NCI-H69 (cell line): ENCODE results near the gene WDR46.

Source experiments
- DNase-seq: peaks from one replicate; lab custom pipeline; 2025; lab: John Stamatoyannopoulos, UW

Gene WDR46

GRCh38 chr6:33313709-33314514 lies 24.9 kb upstream of the WDR46 start, which contains the start of gene TAPBP:
Gene TAPBP, minus strand, starts transcription at chr6:33314078. Its CDS starts 37 bp downstream, at chr6:33314041.
- peak; percentile 75 for DNase-seq

- peak; percentile 82 for DNase-seq
These were observed 24.2 kb upstream of the WDR46 start for GRCh38 chr6:33313105-33313708.

GRCh38 chr6:33312361-33313104 lies 23.5 kb upstream of the WDR46 start:
- peak; percentile 92 for DNase-seq

- DNase-seq: no peak
These were observed 17.3 kb upstream of the WDR46 start for GRCh38 chr6:33306356-33306755.

GRCh38 chr6:33305052-33305451 lies 16.0 kb upstream of the WDR46 start:
- DNase-seq: no peak

GRCh38 chr6:33304216-33304615 lies 15.2 kb upstream of the WDR46 start:
- DNase-seq: no peak

DNA sequence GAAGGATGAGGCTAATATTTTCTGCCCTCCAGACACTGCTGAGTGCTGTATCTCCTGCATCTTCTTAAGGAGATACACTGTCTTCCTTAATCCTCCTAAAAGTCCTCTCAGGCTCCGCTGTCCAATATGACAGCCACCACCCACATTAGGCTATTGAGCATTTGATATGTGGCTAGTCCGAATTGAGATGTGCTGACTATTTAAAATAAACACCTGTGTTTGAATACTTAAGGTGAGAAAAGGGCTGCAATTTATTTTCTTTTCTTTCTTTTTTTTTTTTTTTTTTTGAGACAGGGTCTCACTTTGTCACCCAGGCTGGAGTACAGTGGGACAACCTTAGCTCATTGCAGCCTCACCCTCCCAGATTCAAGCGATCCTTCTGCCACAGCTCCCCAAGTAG lies 12.8 kb upstream of the WDR46 start:
- DNase-seq: no peak

DNA sequence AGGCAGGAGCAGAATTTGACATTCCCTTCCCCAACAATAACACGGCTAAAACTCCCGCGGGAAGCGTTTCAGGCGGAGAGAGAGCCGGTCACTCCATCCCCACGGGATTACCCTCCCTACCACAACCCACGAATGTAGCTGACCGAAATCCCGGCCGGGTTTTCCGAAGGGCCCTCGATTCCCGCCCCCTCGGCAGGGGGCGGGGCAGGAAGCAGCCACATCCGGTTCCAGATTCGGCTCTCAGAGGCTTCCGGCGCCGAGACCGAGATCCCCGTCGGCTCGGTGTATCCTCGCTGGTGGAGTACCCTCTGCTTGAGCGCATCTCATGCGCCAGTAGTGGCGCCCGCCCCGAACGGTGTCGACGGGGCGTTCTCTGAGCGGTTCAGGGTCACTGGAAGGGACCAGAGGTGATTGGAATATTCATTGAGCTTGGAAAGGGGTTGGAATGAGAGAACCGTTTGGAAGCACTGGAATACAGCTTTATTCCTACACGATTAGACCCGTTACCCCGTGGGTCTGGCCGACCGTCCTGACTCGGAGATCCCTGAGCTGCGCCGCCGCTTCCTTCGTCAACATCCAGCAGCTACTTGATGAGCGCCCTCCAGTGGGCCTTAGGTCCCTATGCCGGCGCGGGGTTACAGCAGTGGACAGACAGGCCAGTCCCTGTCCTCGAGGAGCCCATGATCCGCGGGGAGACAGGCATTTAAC lies 10.4 kb upstream of the WDR46 start:
- DNase-seq: peak; percentile 98

GRCh38 chr6:33298773-33299236 lies 9.8 kb upstream of the WDR46 start, which contains the start of gene RGL2:
Gene RGL2, minus strand, starts transcription at chr6:33298942. Its CDS starts 332 bp downstream, at chr6:33298610.
- DNase-seq: peak; percentile 90

- DNase-seq: peak; percentile 84
These were observed 9.1 kb upstream of the WDR46 start for GRCh38 chr6:33297956-33298772.

DNA sequence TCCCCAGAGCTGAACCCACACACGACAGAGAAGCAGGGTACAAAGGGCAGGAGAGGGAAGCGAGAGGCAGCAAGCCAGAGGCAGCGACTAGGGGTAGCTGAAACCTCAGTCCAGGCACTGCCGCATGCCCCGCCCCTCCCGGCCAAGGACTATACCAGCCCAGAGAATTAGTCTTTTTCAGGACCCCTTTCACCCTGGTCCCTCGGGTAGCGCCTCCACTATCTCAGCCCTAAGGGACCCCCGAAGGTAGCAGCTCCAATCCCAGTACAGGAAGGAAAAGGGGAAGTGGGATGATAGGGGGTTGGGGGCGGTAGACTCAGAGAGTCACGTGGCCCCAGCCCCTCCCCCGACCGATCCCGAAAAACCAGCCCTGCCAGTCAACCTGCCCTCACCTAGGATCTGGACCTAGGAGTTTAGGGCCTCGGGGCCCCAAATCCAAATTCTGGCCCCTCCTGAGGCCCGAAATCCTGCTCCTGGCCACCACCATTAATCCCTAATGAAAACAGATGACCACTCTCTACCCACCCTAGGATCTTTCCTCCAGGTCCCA lies 8.4 kb upstream of the WDR46 start:
- no peak for DNase-seq

GRCh38 chr6:33296797-33297405 lies 7.9 kb upstream of the WDR46 start:
- DNase-seq: no peak

- DNase-seq: no peak
These were observed 6.8 kb upstream of the WDR46 start for GRCh38 chr6:33295621-33296369.

DNA sequence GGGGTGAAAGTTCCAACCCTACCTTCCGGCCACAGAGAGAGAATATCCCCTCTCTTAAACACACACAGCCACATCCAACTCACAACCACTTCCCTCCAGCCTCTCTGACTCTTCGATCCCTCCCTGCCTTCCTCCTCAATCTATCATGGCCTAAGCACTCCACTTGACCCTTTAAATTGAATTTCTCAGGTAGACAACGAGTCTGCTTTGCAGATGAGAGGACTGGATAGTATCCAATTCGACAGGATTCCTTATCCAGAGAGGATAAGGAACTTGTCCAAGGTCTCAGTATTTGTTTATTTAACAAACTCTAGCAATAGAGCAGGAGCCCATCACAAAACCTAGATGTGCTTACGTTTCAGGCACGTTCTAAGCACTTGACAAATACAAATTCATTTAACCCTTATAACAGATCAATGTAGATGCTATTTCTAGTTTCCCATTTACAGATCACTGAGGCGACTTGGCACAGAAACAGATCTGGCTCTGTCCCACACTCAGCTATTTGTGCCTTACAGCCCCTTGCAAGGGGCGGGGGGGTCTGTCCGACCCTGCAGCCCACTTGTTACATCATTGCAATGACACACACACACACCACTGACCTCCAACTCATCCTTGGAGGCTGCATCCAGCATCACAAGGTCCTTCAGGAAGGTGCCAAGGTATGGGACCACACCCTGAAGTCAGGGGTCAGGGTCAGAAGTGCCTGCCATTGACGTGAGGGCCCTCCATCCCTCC lies 5.2 kb upstream of the WDR46 start:
- DNase-seq: no peak

GRCh38 chr6:33292996-33293682 lies 4.1 kb upstream of the WDR46 start:
- no peak for DNase-seq

- no peak for DNase-seq
These were observed 1.4 kb upstream of the WDR46 start for GRCh38 chr6:33290459-33290858.

DNA sequence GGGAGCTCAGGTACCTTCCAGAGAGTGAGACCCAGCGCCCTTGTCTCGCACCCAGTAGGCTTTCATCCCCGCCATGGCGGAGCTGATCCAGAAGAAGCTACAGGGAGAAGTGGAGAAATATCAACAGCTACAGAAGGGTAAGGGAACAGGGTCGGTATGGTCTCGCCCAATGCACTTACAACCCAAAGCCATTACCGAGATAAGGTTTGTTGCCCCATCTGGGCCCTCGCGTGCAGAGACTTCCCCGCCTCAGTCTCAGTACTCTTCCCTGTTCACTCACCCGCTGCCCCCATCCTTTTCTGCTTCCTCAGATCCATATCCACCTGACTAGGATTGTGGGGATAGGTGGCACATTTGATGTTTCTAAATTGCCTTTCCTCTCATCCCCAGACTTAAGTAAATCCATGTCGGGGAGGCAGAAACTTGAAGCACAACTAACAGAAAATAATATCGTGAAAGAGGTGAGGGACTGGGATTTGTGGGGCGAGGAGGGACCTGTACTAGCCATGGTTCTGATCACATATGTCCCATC lies 811 bp upstream of the WDR46 start:
- no peak for DNase-seq
